ENCODE results near the gene KCND3.

- TF ChIP-seq GATA2 (IDR thresholded peaks at IDR 0.05; ENCODE audit: low read depth, low read length) (no peak), GATA3 (IDR thresholded peaks at IDR 0.05; ENCODE audit: low read depth, low read length) (no peak)
These were observed 187.4 kb downstream of the KCND3 start for GRCh38 chr1:111802110-111802509.
